Neural cell (in vitro differentiated cells): ENCODE results near the gene MAPK8IP2. TPM values are rescaled to one million over a fixed set of nuclear protein-coding genes. Genes with fewer than 3 reads are reported as not detected.

Source experiments
- H2AFZ ChIP-seq: fragments of 200-600, 300-800 bp; sonication (generic), shearing (Covaris generic); 2 replicates; pipeline ENCODE4 v1.6.0; 2014; ENCODE audit warnings: low read depth, mild to moderate bottlenecking, antibody characterized with exemption, low read length, moderate library complexity
- H3F3A ChIP-seq: fragments of 200-600 bp; shearing (Covaris generic); 2 replicates; pipeline ENCODE4 v1.6.1; 2016; ENCODE audit warnings: mild to moderate bottlenecking, moderate library complexity, mixed read lengths, antibody characterized with exemption, low read length; ENCODE audit not compliant: insufficient read depth, poor library complexity, severe bottlenecking
- H3K27ac ChIP-seq: fragments of 200-600, 300-800 bp; sonication (generic), shearing (Covaris generic); 2 replicates; pipeline ENCODE4 v1.5.1; 2014; ENCODE audit warnings: mild to moderate bottlenecking, low read length, moderate library complexity
- H3K27me3 ChIP-seq: fragments of 300-800, 200-600 bp; sonication (generic), shearing (Covaris generic); 2 replicates; pipeline ENCODE4 v1.6.0; 2014; ENCODE audit warnings: mild to moderate bottlenecking, low read depth, low read length, moderate library complexity; ENCODE audit not compliant: insufficient read depth
- H3K36me3 ChIP-seq: fragments of 300-800, 200-600 bp; sonication (generic), shearing (Covaris generic); 2 replicates; pipeline ENCODE4 v1.5.1; 2014; ENCODE audit warnings: mild to moderate bottlenecking, antibody characterized with exemption, low read length, moderate library complexity; ENCODE audit not compliant: insufficient read depth
- H3K4me2 ChIP-seq: fragments of 300-800, 200-600 bp; sonication (generic), shearing (Covaris generic); 2 replicates; pipeline ENCODE4 v1.6.0; 2014; ENCODE audit warnings: mild to moderate bottlenecking, low read length
- H3K4me3 ChIP-seq: fragments of 300-800, 200-600 bp; sonication (generic), shearing (Covaris generic); 2 replicates; pipeline ENCODE4 v1.5.1; 2014; ENCODE audit warnings: mild to moderate bottlenecking, low read length, moderate library complexity
- H3K79me2 ChIP-seq: fragments of 200-600 bp; shearing (Covaris generic); replicated peaks from 2 replicates; pipeline ENCODE4 v1.6.0; 2014; ENCODE audit warnings: mild to moderate bottlenecking, low read length, moderate library complexity; ENCODE audit not compliant: insufficient read depth
- H3K9ac ChIP-seq: fragments of 300-800, 200-600 bp; sonication (generic), shearing (Covaris generic); 2 replicates; pipeline ENCODE4 v1.6.1; 2016; ENCODE audit warnings: mild to moderate bottlenecking, low read length, mixed read lengths
- H3K9me2 ChIP-seq: fragments of 200-600 bp; shearing (Covaris generic); 2 replicates; pipeline ENCODE4 v1.6.1; 2016; ENCODE audit warnings: mild to moderate bottlenecking, low read length, mixed read lengths; ENCODE audit not compliant: insufficient read depth
- H3K9me3 ChIP-seq: fragments of 200-600, 300-800 bp; sonication (generic), shearing (Covaris generic); 2 replicates; pipeline ENCODE4 v1.6.1; 2016; ENCODE audit warnings: mild to moderate bottlenecking, mixed run types, low read length, moderate library complexity, mixed read lengths
- H4K20me1 ChIP-seq: fragments of 200-600 bp; shearing (Covaris generic); 2 replicates; pipeline ENCODE4 v1.6.1; 2016; ENCODE audit warnings: mild to moderate bottlenecking, mixed run types; ENCODE audit not compliant: insufficient read depth
- CTCF ChIP-seq: fragments of 450-650 bp; IDR thresholded peaks from 2 replicates; pipeline ENCODE4 v1.5.1; 2014; ENCODE audit warnings: antibody characterized with exemption, mild to moderate bottlenecking, moderate library complexity; ENCODE audit not compliant: poor library complexity, severe bottlenecking
- EP300 ChIP-seq: fragments of 450-650 bp; conservative IDR thresholded peaks from 2 replicates; pipeline ENCODE4 v1.6.1; 2014; ENCODE audit warnings: antibody characterized with exemption, mild to moderate bottlenecking, moderate library complexity; ENCODE audit not compliant: poor library complexity, severe bottlenecking
- EZH2 ChIP-seq: fragments of 200-600, 300-800 bp; shearing (Covaris generic), sonication (generic); IDR thresholded peaks from 2 replicates; pipeline ENCODE4 v1.6.1; 2014; ENCODE audit warnings: antibody characterized with exemption, low read length, borderline replicate concordance, mild to moderate bottlenecking; ENCODE audit not compliant: insufficient read depth, poor library complexity, severe bottlenecking
- MXI1 ChIP-seq: fragments of 450-650 bp; conservative IDR thresholded peaks from 2 replicates; pipeline ENCODE4 v1.6.1; 2014; ENCODE audit warnings: antibody characterized with exemption, mild to moderate bottlenecking; ENCODE audit not compliant: poor library complexity, severe bottlenecking
- POLR2AphosphoS5 ChIP-seq: IDR thresholded peaks from 2 replicates; pipeline ENCODE4 v1.6.1; 2012
- RAD21 ChIP-seq: fragments of 450-650 bp; conservative IDR thresholded peaks from 2 replicates; pipeline ENCODE4 v1.6.1; 2014; ENCODE audit warnings: antibody characterized with exemption, mild to moderate bottlenecking, moderate library complexity
- REST ChIP-seq: IDR thresholded peaks from 2 replicates; pipeline ENCODE4 v1.6.1; 2012; ENCODE audit warnings: borderline replicate concordance
- SMC3 ChIP-seq: fragments of 450-650 bp; conservative IDR thresholded peaks from 2 replicates; pipeline ENCODE4 v1.6.1; 2014; ENCODE audit warnings: antibody characterized with exemption, mild to moderate bottlenecking, moderate library complexity; ENCODE audit not compliant: poor library complexity
- TAF1 ChIP-seq: IDR thresholded peaks from 2 replicates; pipeline ENCODE4 v1.6.1; 2012; ENCODE audit warnings: low read depth
- polyA plus RNA-seq: library from polyadenylated mRNA; depleted of rRNA; stranded (reverse); fragments of >200 nt; gene quantifications from 2 replicates; pipeline ENCODE4 v1.2.3, GENCODE V29; 2014

The MAPK8IP2 gene
- polyA plus RNA-seq, 1 donor from 2014 or later: 48.0 TPM

GRCh38 chr22:50612168-50612527 is 11.6 kb downstream of the MAPK8IP2 start:
- Histone ChIP-seq H3K27ac (no peak overlapping the region), H3K9me3 (no peaks in the 10 kb centered on the region), H3K9ac (no peak overlapping the region), H3K4me2 (no peak overlapping the region), H3K27me3 (no peaks in the 10 kb centered on the region), H2AFZ (no peak overlapping the region), H3F3A (no peaks in the 10 kb centered on the region), H3K9me2 (no peaks in the 10 kb centered on the region), H3K4me3 (no peak overlapping the region), H3K79me2 (no peaks in the 10 kb centered on the region), H3K36me3 (peaks cover 5% of the 10 kb centered on the region), H4K20me1 (no peaks in the 10 kb centered on the region)
- TF ChIP-seq RAD21: no peak
- no peak for TF ChIP-seq TAF1
- no peak for TF ChIP-seq POLR2AphosphoS5
- TF ChIP-seq CTCF: no peak
- no peak for TF ChIP-seq MXI1
- no peak for TF ChIP-seq REST
- no peak for TF ChIP-seq SMC3
- no peak for TF ChIP-seq EZH2
- TF ChIP-seq EP300: no peak

- Histone ChIP-seq H4K20me1 (no peaks in the 10 kb centered on the region), H3K27me3 (no peaks in the 10 kb centered on the region), H3K27ac (no peak overlapping the region), H2AFZ (no peak overlapping the region), H3K4me2 (no peak overlapping the region), H3K9me2 (no peaks in the 10 kb centered on the region), H3F3A (no peaks in the 10 kb centered on the region), H3K9me3 (no peaks in the 10 kb centered on the region), H3K4me3 (no peak overlapping the region), H3K36me3 (peaks cover 2% of the 10 kb centered on the region), H3K79me2 (no peaks in the 10 kb centered on the region), H3K9ac (no peak overlapping the region)
- TF ChIP-seq RAD21: no peak
- TF ChIP-seq SMC3: no peak
- no peak for TF ChIP-seq EZH2
- TF ChIP-seq MXI1: no peak
- TF ChIP-seq CTCF: no peak
- no peak for TF ChIP-seq REST
- no peak for TF ChIP-seq POLR2AphosphoS5
- TF ChIP-seq TAF1: no peak
- TF ChIP-seq EP300: no peak
Measured at GRCh38 chr22:50612528-50613221, 12.1 kb downstream of the MAPK8IP2 start.
